ENCODE data around the gene ATP2A1.
"Not testable (repeated sequence)": the region's sequence is repeated elsewhere in the genome, so short reads cannot be mapped to it uniquely, and the experiment has no call there.

ATP2A1 gene

GRCh38 chr16:28863929-28864793 lies 14.1 kb upstream of the ATP2A1 start:
- Histone ChIP-seq H3K36me3 (ENCODE audit: control insufficient read depth, insufficient read depth, low read length) (peaks cover 18% of the 10 kb centered on the region), H3K4me1 (ENCODE audit: control insufficient read depth, insufficient read depth, low read length) (peaks cover 10% of the 10 kb centered on the region), H3K4me3 (ENCODE audit: low read depth, low read length) (peak overlapping the region; percentile 73), H3K27ac (ENCODE audit: low read depth, low read length) (peak overlapping the region; percentile 69; the same call in 1 of the 2 replicates), H3K9ac (ENCODE audit: low read length) (peak overlapping the region; percentile 87), H3K27me3 (ENCODE audit: control insufficient read depth, insufficient read depth, low read length) (no peaks in the 10 kb centered on the region), H3K9me3 (ENCODE audit: control insufficient read depth, insufficient read depth, low read depth, low read length) (no peaks in the 10 kb centered on the region)

GRCh38 chr16:28865001-28865688 lies 13.1 kb upstream of the ATP2A1 start:
- peak overlapping the region; percentile 73 for H3K4me3 ChIP-seq (ENCODE audit: low read depth, low read length)

GRCh38 chr16:28865722-28866453 lies 12.4 kb upstream of the ATP2A1 start:
- Histone ChIP-seq H3K4me1 (ENCODE audit: control insufficient read depth, insufficient read depth, low read length) (peaks cover 10% of the 10 kb centered on the region), H3K27ac (ENCODE audit: low read depth, low read length) (no peak overlapping the region), H3K4me3 (ENCODE audit: low read depth, low read length) (no peak overlapping the region), H3K27me3 (ENCODE audit: control insufficient read depth, insufficient read depth, low read length) (no peaks in the 10 kb centered on the region), H3K9me3 (ENCODE audit: control insufficient read depth, insufficient read depth, low read depth, low read length) (no peaks in the 10 kb centered on the region), H3K36me3 (ENCODE audit: control insufficient read depth, insufficient read depth, low read length) (peaks cover 35% of the 10 kb centered on the region), H3K9ac (ENCODE audit: low read length) (no peak overlapping the region)

More at GRCh38 chr16:28865001-28865688, 13.1 kb upstream of the ATP2A1 start:
- Histone ChIP-seq H3K9me3 (ENCODE audit: control insufficient read depth, insufficient read depth, low read depth, low read length) (no peaks in the 10 kb centered on the region), H3K36me3 (ENCODE audit: control insufficient read depth, insufficient read depth, low read length) (peaks cover 28% of the 10 kb centered on the region), H3K4me1 (ENCODE audit: control insufficient read depth, insufficient read depth, low read length) (peaks cover 10% of the 10 kb centered on the region), H3K9ac (ENCODE audit: low read length) (no peak overlapping the region), H3K27me3 (ENCODE audit: control insufficient read depth, insufficient read depth, low read length) (no peaks in the 10 kb centered on the region), H3K27ac (ENCODE audit: low read depth, low read length) (no peak overlapping the region)

GRCh38 chr16:28866454-28866804 lies 11.9 kb upstream of the ATP2A1 start:
- Histone ChIP-seq H3K4me3 (ENCODE audit: low read depth, low read length) (no peak overlapping the region), H3K9ac (ENCODE audit: low read length) (no peak overlapping the region), H3K9me3 (ENCODE audit: control insufficient read depth, insufficient read depth, low read depth, low read length) (no peaks in the 10 kb centered on the region), H3K27me3 (ENCODE audit: control insufficient read depth, insufficient read depth, low read length) (no peaks in the 10 kb centered on the region), H3K27ac (ENCODE audit: low read depth, low read length) (no peak overlapping the region), H3K4me1 (ENCODE audit: control insufficient read depth, insufficient read depth, low read length) (peaks cover 10% of the 10 kb centered on the region), H3K36me3 (ENCODE audit: control insufficient read depth, insufficient read depth, low read length) (peaks cover 40% of the 10 kb centered on the region)

DNA sequence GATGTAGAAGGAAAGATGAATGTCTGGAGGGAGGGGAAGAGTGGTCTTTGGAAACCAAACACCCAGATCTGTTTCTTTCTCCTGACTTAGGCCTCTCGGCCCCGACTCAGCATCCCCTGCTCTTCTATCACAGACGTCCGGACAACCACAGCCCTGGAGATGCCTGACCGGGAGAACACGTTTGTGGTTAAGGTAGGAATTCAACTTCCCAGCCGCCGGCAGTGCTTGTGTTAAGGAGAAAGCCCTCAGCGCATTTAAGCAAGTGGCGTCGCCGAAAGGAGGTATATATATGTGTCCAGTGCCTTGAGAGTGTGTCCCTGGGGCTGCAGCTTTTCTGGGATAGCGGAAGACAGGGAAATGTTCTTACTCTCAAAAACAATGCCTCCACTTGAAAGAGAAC lies 11.0 kb upstream of the ATP2A1 start:
- no peak overlapping the region for H3K9ac ChIP-seq (ENCODE audit: low read length)
- H3K9me3 ChIP-seq (ENCODE audit: control insufficient read depth, insufficient read depth, low read depth, low read length): no peaks in the 10 kb centered on the region
- peaks cover 47% of the 10 kb centered on the region for H3K36me3 ChIP-seq (ENCODE audit: control insufficient read depth, insufficient read depth, low read length)
- no peaks in the 10 kb centered on the region for H3K27me3 ChIP-seq (ENCODE audit: control insufficient read depth, insufficient read depth, low read length)
- no peak overlapping the region for H3K4me3 ChIP-seq (ENCODE audit: low read depth, low read length)
- H3K4me1 ChIP-seq (ENCODE audit: control insufficient read depth, insufficient read depth, low read length): peaks cover 10% of the 10 kb centered on the region
- H3K27ac ChIP-seq (ENCODE audit: low read depth, low read length): no peak overlapping the region

- H3K4me1 ChIP-seq (ENCODE audit: control insufficient read depth, insufficient read depth, low read length); H3K4me3 ChIP-seq (ENCODE audit: low read depth, low read length); H3K9me3 ChIP-seq (ENCODE audit: control insufficient read depth, insufficient read depth, low read depth, low read length); H3K27ac ChIP-seq (ENCODE audit: low read depth, low read length); H3K9ac ChIP-seq (ENCODE audit: low read length); H3K27me3 ChIP-seq (ENCODE audit: control insufficient read depth, insufficient read depth, low read length): not testable (repeated sequence)
- peaks cover 51% of the 10 kb centered on the region for H3K36me3 ChIP-seq (ENCODE audit: control insufficient read depth, insufficient read depth, low read length)
Measured at GRCh38 chr16:28867646-28868045, 10.6 kb upstream of the ATP2A1 start.

GRCh38 chr16:28869201-28869600 lies 9.1 kb upstream of the ATP2A1 start:
- no peak overlapping the region for H3K4me3 ChIP-seq (ENCODE audit: low read depth, low read length)
- no peaks in the 10 kb centered on the region for H3K27me3 ChIP-seq (ENCODE audit: control insufficient read depth, insufficient read depth, low read length)
- no peak overlapping the region for H3K27ac ChIP-seq (ENCODE audit: low read depth, low read length)
- no peaks in the 10 kb centered on the region for H3K9me3 ChIP-seq (ENCODE audit: control insufficient read depth, insufficient read depth, low read depth, low read length)
- H3K36me3 ChIP-seq (ENCODE audit: control insufficient read depth, insufficient read depth, low read length): peaks cover 61% of the 10 kb centered on the region
- no peak overlapping the region for H3K9ac ChIP-seq (ENCODE audit: low read length)
- H3K4me1 ChIP-seq (ENCODE audit: control insufficient read depth, insufficient read depth, low read length): peaks cover 10% of the 10 kb centered on the region

DNA sequence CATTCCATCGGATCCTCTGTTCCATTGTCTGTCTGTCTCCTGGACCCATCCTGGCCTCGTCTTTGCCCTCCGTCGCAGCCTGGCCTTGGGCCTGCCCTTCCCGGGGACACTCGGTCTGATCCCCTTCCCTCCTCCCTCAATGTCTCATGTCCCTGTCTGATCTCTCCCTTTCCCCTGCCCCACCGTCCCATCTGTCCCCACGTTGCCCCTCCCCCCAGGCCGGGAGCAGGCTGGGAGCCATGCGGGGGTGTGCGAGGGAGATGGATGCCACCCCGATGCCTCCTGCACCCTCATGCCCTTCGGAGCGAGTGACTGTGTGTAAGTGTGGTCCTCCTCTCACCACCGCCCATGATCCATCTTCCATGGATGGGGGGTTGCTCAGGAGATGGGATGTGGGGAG lies 5.3 kb upstream of the ATP2A1 start:
- no peaks in the 10 kb centered on the region for H3K27me3 ChIP-seq (ENCODE audit: control insufficient read depth, insufficient read depth, low read length)
- no peaks in the 10 kb centered on the region for H3K9me3 ChIP-seq (ENCODE audit: control insufficient read depth, insufficient read depth, low read depth, low read length)
- H3K4me3 ChIP-seq (ENCODE audit: low read depth, low read length): no peak overlapping the region
- H3K27ac ChIP-seq (ENCODE audit: low read depth, low read length): no peak overlapping the region
- H3K4me1 ChIP-seq (ENCODE audit: control insufficient read depth, insufficient read depth, low read length): peaks cover 12% of the 10 kb centered on the region
- H3K9ac ChIP-seq (ENCODE audit: low read length): no peak overlapping the region
- peaks cover 56% of the 10 kb centered on the region for H3K36me3 ChIP-seq (ENCODE audit: control insufficient read depth, insufficient read depth, low read length)

DNA sequence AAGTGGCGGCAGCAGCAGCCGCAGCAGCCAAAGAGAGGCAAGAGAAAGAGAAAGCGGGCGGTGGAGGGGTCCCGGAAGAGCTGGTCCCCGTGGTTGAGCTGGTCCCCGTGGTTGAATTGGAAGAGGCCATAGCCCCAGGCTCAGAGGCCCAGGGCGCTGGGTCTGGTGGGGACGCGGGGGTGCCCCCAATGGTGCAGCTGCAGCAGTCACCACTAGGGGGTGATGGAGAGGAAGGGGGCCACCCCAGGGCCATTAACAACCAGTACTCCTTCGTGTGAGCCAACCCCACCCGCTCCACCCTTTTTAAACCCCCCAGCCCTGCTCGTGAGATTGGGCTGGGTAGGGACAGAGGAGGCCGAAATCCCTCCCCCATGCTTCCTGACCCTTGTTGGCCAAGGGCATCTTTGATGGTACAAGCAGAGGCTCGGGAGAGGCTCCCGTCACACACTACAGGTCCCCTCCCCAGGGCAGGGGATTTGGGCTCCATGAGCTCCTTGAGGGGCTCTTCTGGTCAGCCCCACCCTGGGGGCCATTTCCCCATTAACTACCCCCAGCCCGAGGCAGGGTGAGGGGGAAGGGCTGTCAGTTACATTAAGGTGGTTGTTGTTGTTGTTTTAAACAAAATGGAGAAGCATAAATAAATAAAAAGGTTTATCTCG lies 4.6 kb upstream of the ATP2A1 start:
- no peak overlapping the region for H3K4me3 ChIP-seq (ENCODE audit: low read depth, low read length)
- no peaks in the 10 kb centered on the region for H3K27me3 ChIP-seq (ENCODE audit: control insufficient read depth, insufficient read depth, low read length)
- peaks cover 52% of the 10 kb centered on the region for H3K36me3 ChIP-seq (ENCODE audit: control insufficient read depth, insufficient read depth, low read length)
- H3K9ac ChIP-seq (ENCODE audit: low read length): no peak overlapping the region
- H3K9me3 ChIP-seq (ENCODE audit: control insufficient read depth, insufficient read depth, low read depth, low read length): no peaks in the 10 kb centered on the region
- H3K27ac ChIP-seq (ENCODE audit: low read depth, low read length): no peak overlapping the region
- H3K4me1 ChIP-seq (ENCODE audit: control insufficient read depth, insufficient read depth, low read length): peaks cover 16% of the 10 kb centered on the region

- H3K27me3 ChIP-seq (ENCODE audit: control insufficient read depth, insufficient read depth, low read length): no peaks in the 10 kb centered on the region
- peaks cover 19% of the 10 kb centered on the region for H3K4me1 ChIP-seq (ENCODE audit: control insufficient read depth, insufficient read depth, low read length)
- peaks cover 45% of the 10 kb centered on the region for H3K36me3 ChIP-seq (ENCODE audit: control insufficient read depth, insufficient read depth, low read length)
- H3K9me3 ChIP-seq (ENCODE audit: control insufficient read depth, insufficient read depth, low read depth, low read length): no peaks in the 10 kb centered on the region
- H3K4me3 ChIP-seq (ENCODE audit: low read depth, low read length): no peak overlapping the region
- H3K27ac ChIP-seq (ENCODE audit: low read depth, low read length): no peak overlapping the region
- no peak overlapping the region for H3K9ac ChIP-seq (ENCODE audit: low read length)
Measured at GRCh38 chr16:28874406-28874805, 3.9 kb upstream of the ATP2A1 start.

All from HUES6 (cell line).